HG03175 (cell line): ENCODE measurements around the gene STXBP5L.
"Not testable (repeated sequence)": the region's sequence is repeated elsewhere in the genome, so short reads cannot be mapped to it uniquely, and the experiment has no call there.

Experiments used
- ATAC-seq: cut with Tn5 transposase; IDR thresholded peaks from one replicate; pipeline ENCODE4 v1.9.1; 2021; ENCODE audit warnings: mild to moderate bottlenecking, moderate library complexity; ENCODE audit not compliant: unreplicated experiment

Gene STXBP5L

GRCh38 chr3:120908030-120908794 is at the start of gene STXBP5L:
TSS of gene STXBP5L (plus strand) at chr3:120908205. CDS start at chr3:120909579, 1,374 bp downstream.
- peak; percentile 98 for ATAC-seq

DNA sequence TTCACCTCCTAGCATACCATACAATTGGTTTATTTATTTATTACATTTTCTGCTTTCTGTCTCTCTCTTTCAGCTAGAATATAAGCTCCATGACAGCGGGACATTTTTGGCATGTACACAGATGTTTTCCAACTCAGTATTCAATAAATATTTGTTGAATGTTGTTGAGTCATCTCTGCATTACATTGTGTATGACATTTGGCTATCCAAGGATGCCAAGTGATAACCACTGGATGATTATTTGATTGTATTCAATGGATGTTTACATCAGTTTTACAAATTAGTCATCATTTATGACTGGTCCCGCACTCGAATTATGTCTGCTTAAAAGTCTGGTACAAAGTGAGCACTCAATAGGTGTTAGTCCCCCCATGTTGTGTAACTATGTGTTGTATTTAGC is 49.5 kb upstream of the STXBP5L start:
- ATAC-seq: no peak

GRCh38 chr3:120864541-120864940 is 43.5 kb upstream of the STXBP5L start:
- no peak for ATAC-seq

DNA sequence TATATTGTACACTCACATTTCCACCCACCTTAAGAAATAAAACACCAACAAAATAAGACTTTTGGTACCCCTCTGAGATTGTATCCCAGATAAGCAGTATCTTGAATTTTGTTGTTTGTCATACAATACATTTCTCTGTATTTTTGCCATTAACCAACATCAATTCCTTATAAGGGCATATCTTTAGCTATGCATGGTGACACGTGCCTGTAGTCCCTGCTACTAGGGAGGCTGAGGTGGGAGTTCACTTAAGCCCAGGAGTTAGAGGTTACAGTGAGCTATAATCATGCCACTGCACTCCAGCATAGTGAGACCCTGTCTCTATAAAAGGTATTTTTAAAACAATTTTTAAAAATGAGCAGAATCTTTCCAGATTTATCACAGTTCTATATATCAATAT is 32.5 kb upstream of the STXBP5L start:
- ATAC-seq: no peak

- ATAC-seq: no peak
These were observed 32.0 kb upstream of the STXBP5L start for GRCh38 chr3:120875989-120876388.

- no peak for ATAC-seq
These were observed 28.6 kb upstream of the STXBP5L start for GRCh38 chr3:120879411-120879810.

GRCh38 chr3:120892921-120893320 is 15.1 kb upstream of the STXBP5L start:
- ATAC-seq: no peak

- no peak for ATAC-seq
These were observed 13.5 kb upstream of the STXBP5L start for GRCh38 chr3:120894316-120895057.

GRCh38 chr3:120901716-120902115 is 6.3 kb upstream of the STXBP5L start:
- not testable (repeated sequence) for ATAC-seq

DNA sequence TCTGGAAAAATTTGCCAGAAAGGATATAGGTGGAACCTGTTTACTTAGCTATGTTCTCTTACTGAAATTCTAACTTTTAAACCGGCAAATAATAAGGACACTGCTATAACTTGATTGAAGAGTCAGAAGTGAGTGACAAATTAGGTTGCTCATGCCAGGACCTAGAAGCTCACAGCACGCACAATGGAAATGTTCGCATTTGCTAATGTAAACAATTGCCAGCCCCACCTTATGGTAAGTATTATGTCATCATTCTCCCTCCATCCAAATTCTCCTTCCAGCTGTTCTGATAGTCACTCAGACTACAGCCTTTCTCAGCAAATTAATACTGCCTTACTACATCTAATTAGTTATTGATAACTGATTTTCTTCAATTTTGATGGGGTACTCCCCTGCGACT is 4.8 kb upstream of the STXBP5L start:
- ATAC-seq: no peak

GRCh38 chr3:120907659-120908029 is 361 bp upstream of the STXBP5L start:
- ATAC-seq: no peak

DNA sequence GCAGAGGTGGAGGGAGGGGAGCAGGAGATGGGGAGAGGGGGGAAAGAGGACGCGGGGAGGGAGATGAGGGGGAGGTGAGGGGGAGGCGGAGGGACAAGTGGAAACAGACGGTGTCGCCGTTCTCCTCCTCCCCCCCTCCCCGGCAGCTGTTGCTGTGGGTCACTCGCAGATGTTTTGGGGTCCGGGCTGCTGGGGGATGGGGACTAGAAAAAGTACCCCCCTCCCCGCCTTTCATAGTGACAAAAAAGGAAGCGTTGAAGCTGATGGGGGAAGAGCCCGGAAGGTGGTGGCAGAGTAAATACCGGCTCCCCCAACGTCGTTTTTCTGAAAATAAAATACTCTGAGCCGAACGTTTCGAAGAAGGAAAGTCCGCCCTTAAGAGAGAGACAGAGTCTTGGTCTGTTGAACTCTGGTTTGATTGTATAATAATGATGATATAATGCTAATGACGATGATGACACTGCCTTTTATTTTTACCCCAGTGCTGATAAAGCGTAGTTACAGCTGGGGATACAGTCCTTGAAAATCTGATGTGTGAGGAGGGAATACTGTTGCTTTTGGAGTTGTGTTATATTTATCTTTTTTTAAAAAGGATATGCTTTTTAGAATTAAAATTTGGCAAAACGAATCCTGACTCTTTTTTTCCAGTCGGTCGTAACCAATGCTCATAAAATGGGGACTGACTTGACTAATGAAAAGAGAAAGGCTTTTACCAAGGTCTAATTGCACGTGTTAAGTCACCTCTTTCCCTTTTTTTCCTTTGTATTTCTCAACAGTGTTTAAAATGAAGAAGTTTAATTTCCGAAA is 993 bp downstream of the STXBP5L start:
- no peak for ATAC-seq

DNA sequence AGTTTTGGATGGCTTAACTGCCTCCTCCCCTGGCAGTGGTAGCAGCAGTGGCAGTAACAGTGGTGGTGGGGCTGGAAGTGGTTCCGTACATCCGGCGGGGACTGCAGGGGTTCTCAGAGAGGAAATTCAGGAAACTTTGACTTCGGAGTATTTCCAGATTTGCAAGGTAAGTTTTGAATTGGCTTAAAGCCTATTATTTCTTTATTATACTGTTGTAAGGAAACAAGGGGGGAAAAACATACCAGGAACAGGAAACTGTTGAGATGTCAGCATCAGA is 1.5 kb downstream of the STXBP5L start:
- ATAC-seq: no peak

GRCh38 chr3:120926146-120926545 is 18.1 kb downstream of the STXBP5L start:
- ATAC-seq: no peak

DNA sequence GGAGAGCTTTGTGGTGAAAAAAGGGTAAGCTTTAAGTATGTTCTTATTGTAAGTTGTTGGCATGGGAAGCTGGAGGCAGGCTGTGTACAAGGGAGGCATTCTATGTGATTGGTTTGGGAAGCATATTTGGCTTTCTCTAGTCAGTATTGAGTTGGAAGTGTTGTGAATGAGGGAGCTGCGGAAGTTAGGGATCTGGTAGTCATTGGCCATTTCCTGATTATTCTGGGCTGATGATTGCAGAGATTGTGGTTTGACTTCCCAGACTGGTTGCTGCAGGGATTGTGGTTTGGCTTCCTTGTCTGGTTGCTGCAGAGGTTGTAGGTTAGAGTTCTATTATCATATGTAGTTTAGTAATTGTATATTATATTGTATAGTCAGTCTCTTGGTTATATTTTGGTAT is 21.0 kb downstream of the STXBP5L start:
- ATAC-seq: no peak

DNA sequence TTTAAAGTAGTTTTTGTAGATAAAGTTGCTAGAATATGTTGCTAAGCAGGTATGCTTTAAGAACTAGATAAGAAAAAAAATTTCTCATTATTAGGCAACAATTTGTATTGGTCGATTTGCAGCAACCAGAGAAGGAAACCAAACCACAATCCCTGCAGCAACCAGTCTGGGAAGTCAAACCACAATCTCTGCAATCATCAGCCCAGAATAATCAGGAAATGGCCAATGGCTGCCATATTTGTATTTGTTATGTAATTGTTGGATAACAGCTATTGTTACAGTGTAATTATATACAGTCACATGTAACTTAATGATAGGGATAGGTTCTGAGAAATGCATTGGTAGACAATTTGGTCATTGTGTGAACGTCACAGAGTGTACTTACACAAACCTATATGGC is 23.6 kb downstream of the STXBP5L start:
- ATAC-seq: no peak

GRCh38 chr3:120956143-120956542 is 48.1 kb downstream of the STXBP5L start:
- ATAC-seq: no peak

DNA sequence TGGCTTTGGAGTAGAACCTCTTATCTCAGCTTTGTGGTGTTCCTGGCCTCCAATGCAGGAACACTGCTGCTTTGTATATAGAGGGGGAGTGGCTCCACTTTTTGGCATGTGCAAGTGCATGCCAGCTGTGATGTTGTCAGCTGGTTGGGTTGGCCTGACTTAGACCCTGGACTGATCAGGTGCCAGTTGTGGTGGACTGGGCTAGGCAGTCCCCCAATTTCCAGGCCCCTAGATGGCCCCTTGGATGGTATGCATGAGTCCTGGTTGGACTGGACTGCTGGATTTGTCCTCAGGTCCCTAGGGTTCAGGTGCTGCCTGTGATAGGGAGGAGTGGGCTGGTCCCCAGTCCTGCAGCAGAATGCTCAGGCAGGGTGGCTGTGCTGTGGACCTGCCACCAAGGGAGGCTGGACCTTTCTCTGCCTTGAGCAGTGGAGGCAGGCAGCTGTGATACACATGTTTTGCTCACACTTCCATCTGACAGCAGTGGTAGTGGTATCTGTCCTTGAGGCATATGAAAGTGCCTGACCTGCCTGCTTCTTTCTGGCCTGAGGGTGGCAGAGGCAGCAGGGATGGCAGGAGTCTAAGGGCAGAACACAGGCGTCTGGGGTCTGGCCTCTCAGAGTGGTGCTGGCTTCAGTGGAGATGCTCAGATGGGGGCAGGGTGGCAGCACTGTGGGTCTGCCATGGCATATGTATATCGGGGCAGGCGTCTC is 74.8 kb downstream of the STXBP5L start:
- ATAC-seq: no peak

DNA sequence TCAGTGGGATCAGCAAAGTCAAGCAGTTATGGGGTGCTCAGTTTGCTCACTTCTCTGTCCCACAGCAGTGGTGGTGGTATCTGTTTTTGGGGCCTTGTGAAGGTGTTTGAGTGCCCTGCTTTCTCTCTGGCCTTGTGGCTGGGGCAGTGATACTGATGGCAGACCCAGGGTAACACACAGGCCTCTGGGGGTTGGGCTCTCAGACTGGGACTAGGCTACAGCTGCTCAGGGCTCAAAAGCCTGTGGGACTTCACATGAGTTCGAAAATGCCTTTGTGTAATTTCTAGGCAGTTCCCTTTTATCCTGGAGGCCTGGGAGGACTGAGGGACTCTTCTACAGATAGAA is 75.3 kb downstream of the STXBP5L start:
- no peak for ATAC-seq

DNA sequence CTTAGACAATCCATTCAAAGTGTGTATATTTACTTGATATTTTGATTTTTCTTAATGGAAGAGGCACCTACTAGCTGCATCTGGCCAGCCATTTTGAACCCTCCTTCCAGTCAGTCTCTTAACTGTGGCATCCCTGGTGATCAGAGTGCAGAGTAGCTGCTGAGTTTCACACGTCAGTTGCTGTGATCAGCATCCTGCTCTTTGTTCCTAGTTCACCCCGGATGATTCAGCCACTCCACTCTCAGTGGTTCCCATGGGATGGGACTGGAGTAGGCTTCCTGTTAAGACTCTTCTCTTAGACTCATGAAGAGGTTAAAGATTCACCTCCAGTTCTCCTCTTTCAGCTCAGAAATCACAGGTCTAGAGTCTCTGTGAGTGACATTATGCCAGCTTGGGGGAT is 75.8 kb downstream of the STXBP5L start:
- no peak for ATAC-seq

GRCh38 chr3:120985242-120985641 is 77.2 kb downstream of the STXBP5L start:
- no peak for ATAC-seq
